NB4 (cell line): ENCODE results near the gene TERF2IP.

ENCODE experiments used
- CTCF ChIP-seq: IDR thresholded peaks from one replicate; pipeline ENCODE4 v1.5.1; 2012; ENCODE audit warnings: low read depth, low read length
- MAX ChIP-seq: IDR thresholded peaks from 2 replicates; pipeline ENCODE4 v1.6.1; 2011; ENCODE audit warnings: low read depth, low read length
- MYC ChIP-seq: IDR thresholded peaks from 2 replicates; pipeline ENCODE4 v1.6.1; 2011; ENCODE audit warnings: low read depth, low read length
- POLR2A ChIP-seq: IDR thresholded peaks from 2 replicates; pipeline ENCODE4 v1.6.1; 2011; ENCODE audit warnings: mild to moderate bottlenecking; ENCODE audit not compliant: insufficient read length; ENCODE audit errors: extremely low read depth

GRCh38 chr16:75702242-75702641 is 54.7 kb downstream of the TERF2IP start:
- TF ChIP-seq CTCF (no peak), POLR2A (no peak), MAX (no peak), MYC (no peak)
